Vagina (tissue), 2 donors: ENCODE data around the gene MCCC1.

Source experiments
- POLR2AphosphoS5 ChIP-seq, 2 donors: sonication (generic); formaldehyde crosslinking; IDR thresholded peaks; one replicate each; pipeline ENCODE4 v1.9.0; 2017; ENCODE audit warnings: antibody characterized with exemption in 2 of 2, mild to moderate bottlenecking in 2 of 2, low read depth in 1 of 2; ENCODE audit not compliant: insufficient read depth in 1 of 2
- TF ChIP-seq, protein P1 (sequence below), 3 experiments: fragments of 450-650 bp in 2 of 3; fragments of 200-600 bp in 1 of 3; sonication (generic) in 1 of 3; IDR thresholded peaks; one replicate each; pipeline ENCODE4 v1.5.1; 2017 to 2019; ENCODE audit warnings: antibody characterized with exemption in 3 of 3, mild to moderate bottlenecking in 2 of 3, moderate library complexity in 2 of 3

GRCh38 chr3:182967218-182968204, 131.8 kb downstream of the MCCC1 start:
- TF ChIP-seq, protein P1, sequence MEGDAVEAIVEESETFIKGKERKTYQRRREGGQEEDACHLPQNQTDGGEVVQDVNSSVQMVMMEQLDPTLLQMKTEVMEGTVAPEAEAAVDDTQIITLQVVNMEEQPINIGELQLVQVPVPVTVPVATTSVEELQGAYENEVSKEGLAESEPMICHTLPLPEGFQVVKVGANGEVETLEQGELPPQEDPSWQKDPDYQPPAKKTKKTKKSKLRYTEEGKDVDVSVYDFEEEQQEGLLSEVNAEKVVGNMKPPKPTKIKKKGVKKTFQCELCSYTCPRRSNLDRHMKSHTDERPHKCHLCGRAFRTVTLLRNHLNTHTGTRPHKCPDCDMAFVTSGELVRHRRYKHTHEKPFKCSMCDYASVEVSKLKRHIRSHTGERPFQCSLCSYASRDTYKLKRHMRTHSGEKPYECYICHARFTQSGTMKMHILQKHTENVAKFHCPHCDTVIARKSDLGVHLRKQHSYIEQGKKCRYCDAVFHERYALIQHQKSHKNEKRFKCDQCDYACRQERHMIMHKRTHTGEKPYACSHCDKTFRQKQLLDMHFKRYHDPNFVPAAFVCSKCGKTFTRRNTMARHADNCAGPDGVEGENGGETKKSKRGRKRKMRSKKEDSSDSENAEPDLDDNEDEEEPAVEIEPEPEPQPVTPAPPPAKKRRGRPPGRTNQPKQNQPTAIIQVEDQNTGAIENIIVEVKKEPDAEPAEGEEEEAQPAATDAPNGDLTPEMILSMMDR (IDR thresholded peaks at IDR 0.05): no peak
- no peak for TF ChIP-seq POLR2AphosphoS5 (IDR thresholded peaks at IDR 0.05; ENCODE audit: insufficient read depth in 1 of 2, low read depth in 1 of 2)
